Liver (tissue), 9 donors: ENCODE results near the gene DIABLO. TPM values are rescaled to one million over a fixed set of nuclear protein-coding genes. Genes with fewer than 3 reads are reported as not detected.

ENCODE experiments used
- DNase-seq: peaks from one replicate; pipeline ENCODE4 v3.0.0-alpha.2; 2017; ENCODE audit warnings: low spot score
- H3K27ac ChIP-seq, 2 donors: one replicate each; pipeline ENCODE4 v1.7.0; 2013; ENCODE audit warnings: inconsistent platforms in 2 of 2, low read length in 2 of 2, control low read depth in 1 of 2, low read depth in 1 of 2, mild to moderate bottlenecking in 1 of 2
- H3K27me3 ChIP-seq, 4 donors: one replicate each; pipeline versions ENCODE4 v1.6.1 to v1.7.0; 2013; ENCODE audit warnings: low read length in 3 of 4, inconsistent platforms in 1 of 4, mild to moderate bottlenecking in 1 of 4, moderate library complexity in 1 of 4; ENCODE audit not compliant: control insufficient read depth in 4 of 4, insufficient read depth in 4 of 4
- H3K36me3 ChIP-seq, 4 donors: one replicate each; pipeline versions ENCODE4 v1.6.1 to v1.7.0; 2013; ENCODE audit warnings: low read length in 3 of 4, mild to moderate bottlenecking in 3 of 4, low read depth in 1 of 4, moderate library complexity in 1 of 4; ENCODE audit not compliant: control insufficient read depth in 4 of 4, insufficient read depth in 3 of 4
- H3K4me1 ChIP-seq, 4 donors: one replicate each; pipeline versions ENCODE4 v1.6.1 to v1.7.0; 2013; ENCODE audit warnings: low read length in 3 of 4, mild to moderate bottlenecking in 3 of 4, moderate library complexity in 1 of 4; ENCODE audit not compliant: control insufficient read depth in 4 of 4, insufficient read depth in 4 of 4
- H3K4me3 ChIP-seq, 3 donors: one replicate each; pipeline versions ENCODE4 v1.6.1 to v1.7.0; 2013; ENCODE audit warnings: low read length in 3 of 3, control low read depth in 1 of 3, low read depth in 1 of 3, mild to moderate bottlenecking in 1 of 3
- H3K9ac ChIP-seq, 2 donors: one replicate each; pipeline ENCODE4 v1.7.0; 2013; ENCODE audit warnings: low read length in 2 of 2, mild to moderate bottlenecking in 2 of 2, moderate library complexity in 2 of 2, control low read depth in 1 of 2, low read depth in 1 of 2
- H3K9me3 ChIP-seq, 4 donors: one replicate each; pipeline versions ENCODE4 v1.6.1 to v1.7.0; 2013; ENCODE audit warnings: low read length in 3 of 4; ENCODE audit not compliant: control insufficient read depth in 4 of 4
- EGR1 ChIP-seq, 2 donors: IDR thresholded peaks; 2 replicates each; pipeline ENCODE4 v1.6.1; 2016 to 2018; ENCODE audit warnings: antibody characterized with exemption in 2 of 2, low read depth in 2 of 2
- FOXA1 ChIP-seq: IDR thresholded peaks from 2 replicates; pipeline ENCODE4 v1.6.1; 2016; ENCODE audit warnings: antibody characterized with exemption
- FOXA2 ChIP-seq: IDR thresholded peaks from 2 replicates; pipeline ENCODE4 v1.6.1; 2016; ENCODE audit warnings: antibody characterized with exemption
- GABPA ChIP-seq, 2 donors: IDR thresholded peaks in 1 of 2; conservative IDR thresholded peaks in 1 of 2; 2 replicates each; pipeline ENCODE4 v1.6.1; 2016; ENCODE audit warnings: antibody characterized with exemption in 2 of 2, mild to moderate bottlenecking in 1 of 2, moderate library complexity in 1 of 2
- HNF4A ChIP-seq, 2 donors: conservative IDR thresholded peaks; 2 replicates each; pipeline ENCODE4 v1.6.1; 2016; ENCODE audit warnings: antibody characterized with exemption in 2 of 2, mild to moderate bottlenecking in 2 of 2
- NR2F2 ChIP-seq: IDR thresholded peaks from 2 replicates; pipeline ENCODE4 v1.6.1; 2016; ENCODE audit warnings: antibody characterized with exemption
- RAD21 ChIP-seq, 2 donors: IDR thresholded peaks; 2 replicates each; pipeline ENCODE4 v1.6.1; 2016; ENCODE audit warnings: antibody characterized with exemption in 2 of 2, mild to moderate bottlenecking in 2 of 2
- SP1 ChIP-seq: IDR thresholded peaks from 2 replicates; pipeline ENCODE4 v1.6.1; 2018; ENCODE audit warnings: antibody characterized with exemption, mild to moderate bottlenecking
- TAF1 ChIP-seq: conservative IDR thresholded peaks from 2 replicates; pipeline ENCODE4 v1.6.1; 2016; ENCODE audit warnings: antibody characterized with exemption, mild to moderate bottlenecking
- YY1 ChIP-seq: IDR thresholded peaks from 2 replicates; pipeline ENCODE4 v1.6.1; 2016; ENCODE audit warnings: antibody characterized with exemption, mild to moderate bottlenecking
- WGBS: extraction: QIAGEN DNeasy Blood & Tissue Kit; methylation state at CpG from one replicate; pipeline ENCODE4 v1.1.7; 2013; 5-methylcytosine and 5-hydroxymethylcytosine counted together
- polyA plus RNA-seq, 2 donors: library from polyadenylated mRNA; stranded (reverse) in 1 of 2; unstranded in 1 of 2; fragments of 200-250 nt in 1 of 2; fragments of >200 nt in 1 of 2; fragmentation: Nextera tagmentation in 1 of 2; extraction: Ambion mirVana in 1 of 2; gene quantifications; one replicate each; pipeline versions ENCODE4 v1.2.1 to v1.2.3, GENCODE V29; 2013 to 2015
- total RNA-seq, 2 donors: library from RNA; depleted of rRNA; stranded (reverse); fragments of >200 nt; gene quantifications; one replicate each; pipeline ENCODE4 v1.2.3, GENCODE V29; 2014
- TF ChIP-seq, protein P1 (sequence below): IDR thresholded peaks from 2 replicates; pipeline ENCODE4 v1.6.1; 2016; ENCODE audit warnings: antibody characterized with exemption
- TF ChIP-seq, protein P2 (sequence below): IDR thresholded peaks from 2 replicates; pipeline ENCODE4 v1.6.1; 2016; ENCODE audit warnings: antibody characterized with exemption, mild to moderate bottlenecking
- TF ChIP-seq, protein P3 (sequence below): fragments of 150-350 bp; IDR thresholded peaks from 2 replicates; pipeline ENCODE4 v1.5.1; 2017; ENCODE audit warnings: improper control_type of control experiment, low read depth, low read length; ENCODE audit not compliant: missing input control
- TF ChIP-seq, protein P4 (sequence below): IDR thresholded peaks from 2 replicates; pipeline ENCODE4 v1.6.1; 2016; ENCODE audit warnings: antibody characterized with exemption
- TF ChIP-seq, protein P5 (sequence below): IDR thresholded peaks from 2 replicates; pipeline ENCODE4 v1.6.1; 2016; ENCODE audit warnings: antibody characterized with exemption
- donor health status: healthy.
- donor health status: healthy.
- donor health status: healthy.
- donor health status: healthy.
- donor health status: healthy.

Gene DIABLO
- total and polyA plus RNA-seq, 4 donors = 20.4 to 34.4 (median 28.5) TPM

DNA sequence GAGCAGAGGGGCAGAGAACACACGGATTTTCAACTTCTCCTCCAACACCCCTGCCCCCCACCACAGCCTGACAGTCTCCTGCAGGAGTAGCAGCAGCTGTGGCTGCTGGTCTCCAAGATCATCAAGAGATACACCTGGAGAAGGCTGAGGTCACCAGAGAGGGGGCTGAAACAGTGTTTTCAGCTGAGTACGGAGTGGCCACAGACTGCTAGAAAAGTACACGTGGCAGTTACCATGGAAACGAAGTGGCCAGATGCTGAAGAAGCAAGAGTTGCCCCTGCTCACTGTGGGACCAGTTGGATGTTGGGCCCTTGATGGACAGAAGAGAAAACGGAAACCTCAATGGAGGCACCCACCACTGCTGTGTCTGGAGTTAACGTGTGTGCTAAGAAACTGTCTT, 4.9 kb upstream of the DIABLO start:
- TF ChIP-seq GABPA (IDR thresholded peaks at IDR 0.05 in 1 of 2, conservative IDR thresholded peaks at IDR 0.05 in 1 of 2) (no peak), FOXA1 (no peak), YY1 (no peak), FOXA2 (no peak), RAD21 (IDR thresholded peaks at IDR 0.05) (no peak), NR2F2 (no peak), EGR1 (IDR thresholded peaks at IDR 0.05; ENCODE audit: low read depth in 2 of 2) (no peak), SP1 (no peak), HNF4A (conservative IDR thresholded peaks at IDR 0.05) (no peak)
- TF ChIP-seq, protein P1, sequence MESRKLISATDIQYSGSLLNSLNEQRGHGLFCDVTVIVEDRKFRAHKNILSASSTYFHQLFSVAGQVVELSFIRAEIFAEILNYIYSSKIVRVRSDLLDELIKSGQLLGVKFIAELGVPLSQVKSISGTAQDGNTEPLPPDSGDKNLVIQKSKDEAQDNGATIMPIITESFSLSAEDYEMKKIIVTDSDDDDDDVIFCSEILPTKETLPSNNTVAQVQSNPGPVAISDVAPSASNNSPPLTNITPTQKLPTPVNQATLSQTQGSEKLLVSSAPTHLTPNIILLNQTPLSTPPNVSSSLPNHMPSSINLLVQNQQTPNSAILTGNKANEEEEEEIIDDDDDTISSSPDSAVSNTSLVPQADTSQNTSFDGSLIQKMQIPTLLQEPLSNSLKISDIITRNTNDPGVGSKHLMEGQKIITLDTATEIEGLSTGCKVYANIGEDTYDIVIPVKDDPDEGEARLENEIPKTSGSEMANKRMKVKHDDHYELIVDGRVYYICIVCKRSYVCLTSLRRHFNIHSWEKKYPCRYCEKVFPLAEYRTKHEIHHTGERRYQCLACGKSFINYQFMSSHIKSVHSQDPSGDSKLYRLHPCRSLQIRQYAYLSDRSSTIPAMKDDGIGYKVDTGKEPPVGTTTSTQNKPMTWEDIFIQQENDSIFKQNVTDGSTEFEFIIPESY = no peak
- TF ChIP-seq, protein P2, sequence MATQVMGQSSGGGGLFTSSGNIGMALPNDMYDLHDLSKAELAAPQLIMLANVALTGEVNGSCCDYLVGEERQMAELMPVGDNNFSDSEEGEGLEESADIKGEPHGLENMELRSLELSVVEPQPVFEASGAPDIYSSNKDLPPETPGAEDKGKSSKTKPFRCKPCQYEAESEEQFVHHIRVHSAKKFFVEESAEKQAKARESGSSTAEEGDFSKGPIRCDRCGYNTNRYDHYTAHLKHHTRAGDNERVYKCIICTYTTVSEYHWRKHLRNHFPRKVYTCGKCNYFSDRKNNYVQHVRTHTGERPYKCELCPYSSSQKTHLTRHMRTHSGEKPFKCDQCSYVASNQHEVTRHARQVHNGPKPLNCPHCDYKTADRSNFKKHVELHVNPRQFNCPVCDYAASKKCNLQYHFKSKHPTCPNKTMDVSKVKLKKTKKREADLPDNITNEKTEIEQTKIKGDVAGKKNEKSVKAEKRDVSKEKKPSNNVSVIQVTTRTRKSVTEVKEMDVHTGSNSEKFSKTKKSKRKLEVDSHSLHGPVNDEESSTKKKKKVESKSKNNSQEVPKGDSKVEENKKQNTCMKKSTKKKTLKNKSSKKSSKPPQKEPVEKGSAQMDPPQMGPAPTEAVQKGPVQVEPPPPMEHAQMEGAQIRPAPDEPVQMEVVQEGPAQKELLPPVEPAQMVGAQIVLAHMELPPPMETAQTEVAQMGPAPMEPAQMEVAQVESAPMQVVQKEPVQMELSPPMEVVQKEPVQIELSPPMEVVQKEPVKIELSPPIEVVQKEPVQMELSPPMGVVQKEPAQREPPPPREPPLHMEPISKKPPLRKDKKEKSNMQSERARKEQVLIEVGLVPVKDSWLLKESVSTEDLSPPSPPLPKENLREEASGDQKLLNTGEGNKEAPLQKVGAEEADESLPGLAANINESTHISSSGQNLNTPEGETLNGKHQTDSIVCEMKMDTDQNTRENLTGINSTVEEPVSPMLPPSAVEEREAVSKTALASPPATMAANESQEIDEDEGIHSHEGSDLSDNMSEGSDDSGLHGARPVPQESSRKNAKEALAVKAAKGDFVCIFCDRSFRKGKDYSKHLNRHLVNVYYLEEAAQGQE = no peak
- TF ChIP-seq, protein P3, sequence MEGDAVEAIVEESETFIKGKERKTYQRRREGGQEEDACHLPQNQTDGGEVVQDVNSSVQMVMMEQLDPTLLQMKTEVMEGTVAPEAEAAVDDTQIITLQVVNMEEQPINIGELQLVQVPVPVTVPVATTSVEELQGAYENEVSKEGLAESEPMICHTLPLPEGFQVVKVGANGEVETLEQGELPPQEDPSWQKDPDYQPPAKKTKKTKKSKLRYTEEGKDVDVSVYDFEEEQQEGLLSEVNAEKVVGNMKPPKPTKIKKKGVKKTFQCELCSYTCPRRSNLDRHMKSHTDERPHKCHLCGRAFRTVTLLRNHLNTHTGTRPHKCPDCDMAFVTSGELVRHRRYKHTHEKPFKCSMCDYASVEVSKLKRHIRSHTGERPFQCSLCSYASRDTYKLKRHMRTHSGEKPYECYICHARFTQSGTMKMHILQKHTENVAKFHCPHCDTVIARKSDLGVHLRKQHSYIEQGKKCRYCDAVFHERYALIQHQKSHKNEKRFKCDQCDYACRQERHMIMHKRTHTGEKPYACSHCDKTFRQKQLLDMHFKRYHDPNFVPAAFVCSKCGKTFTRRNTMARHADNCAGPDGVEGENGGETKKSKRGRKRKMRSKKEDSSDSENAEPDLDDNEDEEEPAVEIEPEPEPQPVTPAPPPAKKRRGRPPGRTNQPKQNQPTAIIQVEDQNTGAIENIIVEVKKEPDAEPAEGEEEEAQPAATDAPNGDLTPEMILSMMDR = no peak
- TF ChIP-seq, protein P4, sequence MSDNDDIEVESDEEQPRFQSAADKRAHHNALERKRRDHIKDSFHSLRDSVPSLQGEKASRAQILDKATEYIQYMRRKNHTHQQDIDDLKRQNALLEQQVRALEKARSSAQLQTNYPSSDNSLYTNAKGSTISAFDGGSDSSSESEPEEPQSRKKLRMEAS = no peak
- no peaks in the 10 kb centered on the region for H3K27me3 ChIP-seq
- H3K4me3 ChIP-seq = no peak overlapping the region
- 91% methylated on average over 6 of the region's 6 CpGs for whole genome bisulfite sequencing
- DNase-seq = no peak
- H3K4me1 ChIP-seq = peaks cover 7 to 11% (median 8%) of the 10 kb centered on the region in 4 donors
- no peaks in the 10 kb centered on the region for H3K9me3 ChIP-seq
- H3K27ac ChIP-seq = no peak overlapping the region
- H3K9ac ChIP-seq = no peak overlapping the region
- H3K36me3 ChIP-seq = peaks cover 1 to 23% (median 17%) of the 10 kb centered on the region in 4 donors

DNA sequence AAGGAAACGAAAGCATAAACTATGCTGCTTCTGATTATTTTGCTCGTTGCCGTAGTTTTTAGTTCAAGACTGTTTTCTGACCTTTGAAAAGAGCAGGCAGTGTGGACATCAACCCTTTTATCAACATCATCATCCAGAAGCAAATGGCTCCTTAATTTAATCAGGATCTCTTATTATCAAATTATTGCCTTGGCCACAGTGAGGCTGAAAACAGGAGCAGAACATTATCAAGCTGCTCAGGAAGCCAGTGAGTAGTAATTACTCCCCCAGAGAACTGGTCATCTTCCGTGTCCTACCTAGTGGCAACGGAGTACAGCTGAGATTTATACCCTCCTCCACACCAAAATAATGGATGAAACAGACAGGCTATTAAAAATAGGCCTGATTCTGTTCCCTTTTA, 2.2 kb upstream of the DIABLO start:
- WGBS = 93% methylated on average over 5 of the region's 5 CpGs
- Histone ChIP-seq H3K4me3 (no peak overlapping the region), H3K27ac (no peak overlapping the region), H3K9me3 (no peaks in the 10 kb centered on the region), H3K9ac (no peak overlapping the region), H3K36me3 (peaks cover 1 to 23% (median 15%) of the 10 kb centered on the region in 4 donors), H3K27me3 (no peaks in the 10 kb centered on the region), H3K4me1 (peaks cover 14 to 22% (median 19%) of the 10 kb centered on the region in 4 donors)
- DNase-seq = no peak
- TF ChIP-seq YY1 (no peak), HNF4A (conservative IDR thresholded peaks at IDR 0.05) (no peak), TAF1 (no peak)
- TF ChIP-seq, protein P5, sequence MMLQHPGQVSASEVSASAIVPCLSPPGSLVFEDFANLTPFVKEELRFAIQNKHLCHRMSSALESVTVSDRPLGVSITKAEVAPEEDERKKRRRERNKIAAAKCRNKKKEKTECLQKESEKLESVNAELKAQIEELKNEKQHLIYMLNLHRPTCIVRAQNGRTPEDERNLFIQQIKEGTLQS = no peak
- TF ChIP-seq, protein P1 = no peak
- TF ChIP-seq, protein P4 = no peak
